Type B pancreatic cell (in vitro differentiated cells): Measurements from ENCODE around the gene PURB. TPM values are rescaled to one million over a fixed set of nuclear protein-coding genes. Genes with fewer than 3 reads are reported as not detected.
"Not testable (repeated sequence)": the region's sequence is repeated elsewhere in the genome, so short reads cannot be mapped to it uniquely, and the experiment has no call there.

Experiments
- DNase-seq: peaks from one replicate; pipeline ENCODE4 v3.0.0; 2021; ENCODE audit warnings: mixed read lengths; ENCODE audit not compliant: unreplicated experiment; ENCODE audit errors: extremely low spot score
- H3K27ac Mint-ChIP-seq: 2 replicates; pipeline ENCODE4 v1.8.0; 2021; ENCODE audit warnings: mild to moderate bottlenecking, mixed read lengths
- H3K27me3 Mint-ChIP-seq: 2 replicates; pipeline ENCODE4 v1.8.0; 2021; ENCODE audit warnings: mixed read lengths
- H3K36me3 Mint-ChIP-seq: 2 replicates; pipeline ENCODE4 v1.8.0; 2021; ENCODE audit warnings: mixed read lengths
- H3K4me1 Mint-ChIP-seq: one replicate; pipeline ENCODE4 v1.8.0; 2021; ENCODE audit warnings: mixed read lengths; ENCODE audit not compliant: unreplicated experiment
- H3K4me3 Mint-ChIP-seq: 2 replicates; pipeline ENCODE4 v1.8.0; 2021; ENCODE audit warnings: mild to moderate bottlenecking, mixed read lengths
- H3K9me3 Mint-ChIP-seq: 2 replicates; pipeline ENCODE4 v1.8.0; 2021; ENCODE audit warnings: mixed read lengths
- CTCF ChIP-seq: fragments of 200-600 bp; sonication (generic); conservative IDR thresholded peaks from 2 replicates; pipeline ENCODE4 v1.5.0; 2021; ENCODE audit warnings: antibody characterized with exemption, mild to moderate bottlenecking
- total RNA-seq: library from RNA; stranded (reverse); gene quantifications from 2 replicates; pipeline ENCODE4 v1.2.1, GENCODE V29; 2021; ENCODE audit warnings: low replicate concordance

PURB gene
- total RNA-seq, 1 donor from 2014 or later = 29.0 TPM

GRCh38 chr7:44845451-44845850 is 39.9 kb downstream of the PURB start:
- peaks cover 16% of the 10 kb centered on the region for H3K36me3 Mint-ChIP-seq
- peaks cover 34% of the 10 kb centered on the region for H3K4me1 Mint-ChIP-seq
- H3K9me3 Mint-ChIP-seq = no peaks in the 10 kb centered on the region
- peak overlapping the region; percentile 13 for H3K4me3 Mint-ChIP-seq
- no peaks in the 10 kb centered on the region for H3K27me3 Mint-ChIP-seq
- no peak for TF ChIP-seq CTCF
- DNase-seq = no peak
- H3K27ac Mint-ChIP-seq = no peak overlapping the region

- H3K4me3 Mint-ChIP-seq, H3K27ac Mint-ChIP-seq: not testable (repeated sequence)
- peaks cover 23% of the 10 kb centered on the region for H3K36me3 Mint-ChIP-seq
Measured at GRCh38 chr7:44843440-44843839, 41.9 kb downstream of the PURB start.

GRCh38 chr7:44842675-44843074 is 42.7 kb downstream of the PURB start:
- not testable (repeated sequence) for H3K27me3 Mint-ChIP-seq, H3K4me3 Mint-ChIP-seq, DNase-seq, H3K27ac Mint-ChIP-seq, H3K9me3 Mint-ChIP-seq
- Mint-ChIP-seq H3K4me1 (peaks cover 23% of the 10 kb centered on the region), H3K36me3 (peaks cover 25% of the 10 kb centered on the region)

More at GRCh38 chr7:44843440-44843839, 41.9 kb downstream of the PURB start:
- not testable (repeated sequence) for DNase-seq, H3K9me3 Mint-ChIP-seq, H3K27me3 Mint-ChIP-seq
- H3K4me1 Mint-ChIP-seq = peaks cover 23% of the 10 kb centered on the region

- no peak for DNase-seq
- Mint-ChIP-seq H3K4me3 (no peak overlapping the region), H3K9me3 (no peaks in the 10 kb centered on the region), H3K27ac (no peak overlapping the region), H3K27me3 (no peaks in the 10 kb centered on the region), H3K4me1 (peaks cover 5% of the 10 kb centered on the region), H3K36me3 (peaks cover 25% of the 10 kb centered on the region)
- TF ChIP-seq CTCF = no peak
Measured at GRCh38 chr7:44838751-44839150, 46.6 kb downstream of the PURB start.

DNA sequence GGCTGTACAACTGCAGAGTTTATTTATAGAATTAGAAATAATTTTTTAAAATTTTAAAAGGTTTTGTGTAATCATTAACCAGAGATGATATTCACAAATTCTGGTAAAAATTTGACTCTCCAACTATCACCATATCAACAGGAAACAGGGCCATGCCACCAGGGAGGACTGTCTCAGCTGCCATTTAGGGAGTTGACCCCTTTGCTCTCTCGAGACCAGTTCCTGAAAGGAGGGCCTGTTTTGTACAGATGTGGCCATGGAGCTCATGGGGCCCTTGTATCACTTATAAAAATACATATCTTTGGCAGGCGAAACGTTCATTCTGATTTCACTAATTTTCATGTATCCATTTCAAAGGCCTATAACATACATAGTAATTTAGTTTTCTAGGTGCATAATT is 57.8 kb downstream of the PURB start:
- no peak overlapping the region for H3K27ac Mint-ChIP-seq
- DNase-seq = no peak
- peaks cover 10% of the 10 kb centered on the region for H3K36me3 Mint-ChIP-seq
- no peaks in the 10 kb centered on the region for H3K27me3 Mint-ChIP-seq
- H3K4me1 Mint-ChIP-seq = peaks cover 4% of the 10 kb centered on the region
- TF ChIP-seq CTCF = no peak
- H3K9me3 Mint-ChIP-seq = no peaks in the 10 kb centered on the region
- no peak overlapping the region for H3K4me3 Mint-ChIP-seq

Other genes with a start within 250 kb of the PURB start
- 112 and 122 TPM in 2 replicates for gene ZMIZ2, start 136.7 kb downstream of the PURB start, total RNA-seq
- gene PPIA, start 88.8 kb downstream of the PURB start, total RNA-seq = 1,428 and 1,469 TPM in 2 replicates
- gene H2AZ2, start 37.4 kb downstream of the PURB start, total RNA-seq = 116 and 239 TPM in 2 replicates
- gene MYO1G, start 93.5 kb upstream of the PURB start, total RNA-seq = 0.52 and 0.53 TPM in 2 replicates
- 29.8 and 33.8 TPM in 2 replicates for gene CCM2, start 114.7 kb upstream of the PURB start, total RNA-seq
- 7.3 and 12.5 TPM in 2 replicates for gene NACAD, start 203.4 kb upstream of the PURB start, total RNA-seq
- 88.2 and 98.3 TPM in 2 replicates for gene TBRG4, start 226.2 kb upstream of the PURB start, total RNA-seq